Adrenal gland (tissue), 12 donors: Measurements from ENCODE around the gene VEZT. TPM values are rescaled to one million over a fixed set of nuclear protein-coding genes. Genes with fewer than 3 reads are reported as not detected.
A peak's percentile ranks its signal among the peaks of the same experiment; 100 is the strongest.

Source experiments
- DNase-seq, 7 donors: peaks; one replicate each; pipeline ENCODE4 v3.0.0-alpha.2; 2019 to 2020
- H3K27ac ChIP-seq, 5 donors: fragments of 200-600 bp; sonication (generic) in 4 of 5; 1 replicate in 3 of 5; 2 replicates in 2 of 5; pipeline versions ENCODE4 v1.5.1 to v1.8.0; 2016 to 2020; ENCODE audit warnings: mild to moderate bottlenecking in 1 of 5
- H3K27me3 ChIP-seq: fragments of 200-600 bp; 2 replicates; pipeline ENCODE4 v1.8.0; 2021
- H3K36me3 ChIP-seq, 2 donors: fragments of 200-600 bp; replicated peaks in 1 of 2; 1 replicate in 1 of 2; 2 replicates in 1 of 2; pipeline versions ENCODE4 v1.5.1 to v1.8.0; 2018 to 2022
- H3K4me1 ChIP-seq, 2 donors: fragments of 200-600 bp; replicated peaks in 1 of 2; 1 replicate in 1 of 2; 2 replicates in 1 of 2; pipeline versions ENCODE4 v1.5.1 to v1.8.0; 2018 to 2021
- H3K4me3 ChIP-seq, 4 donors: fragments of 200-600 bp; sonication (generic) in 3 of 4; one replicate each; pipeline ENCODE4 v1.5.1; 2016 to 2018
- H3K9me3 ChIP-seq, 3 donors: fragments of 200-600 bp; sonication (generic) in 1 of 3; replicated peaks in 1 of 3; 1 replicate in 2 of 3; 2 replicates in 1 of 3; pipeline versions ENCODE4 v1.5.1 to v1.8.0; 2016 to 2021
- CTCF ChIP-seq, 6 experiments: fragments of 450-650 bp in 4 of 6; fragments of 200-600 bp in 2 of 6; sonication (generic) in 1 of 6; IDR thresholded peaks; 1 replicate in 5 of 6; 2 replicates in 1 of 6; pipeline versions ENCODE4 v1.5.1 to v1.8.0; 2016 to 2021; ENCODE audit warnings: antibody characterized with exemption in 6 of 6, mild to moderate bottlenecking in 2 of 6, moderate library complexity in 1 of 6
- POLR2A ChIP-seq, 2 donors: fragments of 450-650 bp; IDR thresholded peaks; one replicate each; pipeline ENCODE4 v1.6.1; 2017; ENCODE audit warnings: antibody characterized with exemption in 2 of 2, mild to moderate bottlenecking in 2 of 2, moderate library complexity in 1 of 2
- WGBS, 4 donors: extraction: QIAGEN DNeasy Blood & Tissue Kit in 2 of 4; methylation state at CpG; one replicate each; pipeline versions ENCODE4 v1.1.5 to v1.1.7; 2013 to 2017; 5-methylcytosine and 5-hydroxymethylcytosine counted together
- intact Hi-C, 2 donors: fragments of 100-400 bp; cut with DNase I; formaldehyde crosslinking; loops; one replicate each; pipeline versions ENCODE4 v1.14.1 to v1.15.0; 2022 to 2023
- polyA plus RNA-seq, 3 donors: library from polyadenylated mRNA; stranded (reverse); fragments of 200-250 nt in 2 of 3; fragments of 350-450 nt in 1 of 3; fragmentation: Illumina TruSeq in 1 of 3; extraction: RNeasy Lipid Tissue Mini Kit (QIAGEN cat#74804) in 1 of 3; gene quantifications; one replicate each; pipeline ENCODE4 v1.2.3, GENCODE V29; 2013 to 2014
- total RNA-seq, 9 donors: library from RNA; depleted of rRNA in 4 of 9; stranded (reverse); fragments of >200 nt in 4 of 9; fragments of 120-200 nt in 1 of 9; fragmentation: NEBNext Ultra II Directional in 1 of 9; extraction: Animal tissue kit (Norgen Biotek cat#: 25700) in 1 of 9; gene quantifications; one replicate each; pipeline versions ENCODE4 v1.1.0 to v1.2.4, GENCODE V29; 2013 to 2023
- donor health status: healthy with polysubstance abuse.
- donor health status: Bipolar disorder and iron deficiency.
- donor health status: DM: yes; HTN: yes; CAD: no.
- donor health status: DM: no; HTN: no; CAD: no.
- donor health status: DM: no; HTN: no; CAD: no.
- donor health status: DM: yes; HTN: yes; CAD: no.

The VEZT gene
- total and polyA plus RNA-seq, 12 donors: 34.8 to 189 (median 88.3) TPM

- Histone ChIP-seq H3K9me3 (no peaks in the 10 kb centered on the region), H3K36me3 (peaks cover 0 to 49% of the 10 kb centered on the region in 2 donors), H3K27ac (no peak overlapping the region), H3K27me3 (no peaks in the 10 kb centered on the region), H3K4me1 (peaks cover 0 to 4% of the 10 kb centered on the region in 2 donors), H3K4me3 (no peak overlapping the region)
- no peak for DNase-seq
- intact Hi-C loops: no loop called here
- TF ChIP-seq POLR2A (IDR thresholded peaks at IDR 0.05) (no peak), CTCF (IDR thresholded peaks at IDR 0.05) (no peak)
- WGBS, 4 donors: 80 to 86% (median 83%) methylated on average over 2 of the region's 2 CpGs
These were observed 41.2 kb downstream of the VEZT start for GRCh38 chr12:95258803-95259202.

- WGBS, 4 donors: 81 to 94% (median 93%) methylated on average over 1 of the region's 1 CpG
- peaks cover 0 to 4% of the 10 kb centered on the region in 2 donors for H3K4me1 ChIP-seq
- intact Hi-C loops: no loop called here
- TF ChIP-seq POLR2A (IDR thresholded peaks at IDR 0.05): no peak
- no peak for TF ChIP-seq CTCF (IDR thresholded peaks at IDR 0.05)
- H3K27me3 ChIP-seq: no peaks in the 10 kb centered on the region
- H3K27ac ChIP-seq: no peak overlapping the region
- no peak for DNase-seq
- H3K4me3 ChIP-seq: no peak overlapping the region
- no peaks in the 10 kb centered on the region for H3K9me3 ChIP-seq
- H3K36me3 ChIP-seq: peaks cover 0 to 46% of the 10 kb centered on the region in 2 donors
These were observed 41.8 kb downstream of the VEZT start for GRCh38 chr12:95259368-95259767.

GRCh38 chr12:95261109-95261508 lies 43.5 kb downstream of the VEZT start:
- H3K36me3 ChIP-seq: peaks cover 0 to 32% of the 10 kb centered on the region in 2 donors
- H3K4me1 ChIP-seq: peaks cover 0 to 4% of the 10 kb centered on the region in 2 donors
- intact Hi-C loops: no loop called here
- no peaks in the 10 kb centered on the region for H3K9me3 ChIP-seq
- no peak for DNase-seq
- H3K27me3 ChIP-seq: no peaks in the 10 kb centered on the region
- TF ChIP-seq POLR2A (IDR thresholded peaks at IDR 0.05): no peak
- TF ChIP-seq CTCF (IDR thresholded peaks at IDR 0.05): no peak
- WGBS, 4 donors: 96 to 98% (median 97%) methylated on average over 4 of the region's 4 CpGs
- H3K4me3 ChIP-seq: no peak overlapping the region
- no peak overlapping the region for H3K27ac ChIP-seq

- H3K4me3 ChIP-seq: no peak overlapping the region
- DNase-seq: no peak
- TF ChIP-seq POLR2A (IDR thresholded peaks at IDR 0.05): no peak
- no peak for TF ChIP-seq CTCF (IDR thresholded peaks at IDR 0.05)
- H3K27ac ChIP-seq: peak overlapping the region in 1 of 5 donors; percentile 9
- H3K9me3 ChIP-seq: no peaks in the 10 kb centered on the region
- peaks cover 0 to 22% of the 10 kb centered on the region in 2 donors for H3K36me3 ChIP-seq
- WGBS, 4 donors: 87 to 92% (median 87%) methylated on average over 3 of the region's 3 CpGs
- intact Hi-C loops: no loop called here
- H3K4me1 ChIP-seq: peaks cover 0 to 4% of the 10 kb centered on the region in 2 donors
- no peaks in the 10 kb centered on the region for H3K27me3 ChIP-seq
These were observed 45.2 kb downstream of the VEZT start for GRCh38 chr12:95262808-95263207.
